Ishikawa (cell line): ENCODE data around the gene ARHGEF39.

Experiments
- CREB1 ChIP-seq: IDR thresholded peaks from 2 replicates; pipeline ENCODE4 v1.6.1; 2012; ENCODE audit warnings: low read depth
- EP300 ChIP-seq: IDR thresholded peaks from 2 replicates; pipeline ENCODE4 v1.6.1; 2012; ENCODE audit warnings: borderline replicate concordance
- FOXM1 ChIP-seq: IDR thresholded peaks from 2 replicates; pipeline ENCODE4 v1.6.1; 2012; ENCODE audit warnings: low read depth, borderline replicate concordance
- MAX ChIP-seq: IDR thresholded peaks from 2 replicates; pipeline ENCODE4 v1.6.1; 2012
- NFIC ChIP-seq: IDR thresholded peaks from 2 replicates; pipeline ENCODE4 v1.6.1; 2012
- RAD21 ChIP-seq: IDR thresholded peaks from 2 replicates; pipeline ENCODE4 v1.6.1; 2012; ENCODE audit warnings: low read depth
- TAF1 ChIP-seq: IDR thresholded peaks from 2 replicates; pipeline ENCODE4 v1.6.1; 2012; ENCODE audit warnings: low read depth, mild to moderate bottlenecking
- TCF12 ChIP-seq: IDR thresholded peaks from 2 replicates; pipeline ENCODE4 v1.6.1; 2012; ENCODE audit warnings: low read depth
- TEAD4 ChIP-seq: IDR thresholded peaks from 2 replicates; pipeline ENCODE4 v1.6.1; 2012
- YY1 ChIP-seq: IDR thresholded peaks from 2 replicates; pipeline ENCODE4 v1.6.1; 2012; ENCODE audit warnings: low read depth
- TF ChIP-seq, protein P1 (sequence below): IDR thresholded peaks from 2 replicates; pipeline ENCODE4 v1.6.1; 2012; ENCODE audit warnings: low read depth, mild to moderate bottlenecking

DNA sequence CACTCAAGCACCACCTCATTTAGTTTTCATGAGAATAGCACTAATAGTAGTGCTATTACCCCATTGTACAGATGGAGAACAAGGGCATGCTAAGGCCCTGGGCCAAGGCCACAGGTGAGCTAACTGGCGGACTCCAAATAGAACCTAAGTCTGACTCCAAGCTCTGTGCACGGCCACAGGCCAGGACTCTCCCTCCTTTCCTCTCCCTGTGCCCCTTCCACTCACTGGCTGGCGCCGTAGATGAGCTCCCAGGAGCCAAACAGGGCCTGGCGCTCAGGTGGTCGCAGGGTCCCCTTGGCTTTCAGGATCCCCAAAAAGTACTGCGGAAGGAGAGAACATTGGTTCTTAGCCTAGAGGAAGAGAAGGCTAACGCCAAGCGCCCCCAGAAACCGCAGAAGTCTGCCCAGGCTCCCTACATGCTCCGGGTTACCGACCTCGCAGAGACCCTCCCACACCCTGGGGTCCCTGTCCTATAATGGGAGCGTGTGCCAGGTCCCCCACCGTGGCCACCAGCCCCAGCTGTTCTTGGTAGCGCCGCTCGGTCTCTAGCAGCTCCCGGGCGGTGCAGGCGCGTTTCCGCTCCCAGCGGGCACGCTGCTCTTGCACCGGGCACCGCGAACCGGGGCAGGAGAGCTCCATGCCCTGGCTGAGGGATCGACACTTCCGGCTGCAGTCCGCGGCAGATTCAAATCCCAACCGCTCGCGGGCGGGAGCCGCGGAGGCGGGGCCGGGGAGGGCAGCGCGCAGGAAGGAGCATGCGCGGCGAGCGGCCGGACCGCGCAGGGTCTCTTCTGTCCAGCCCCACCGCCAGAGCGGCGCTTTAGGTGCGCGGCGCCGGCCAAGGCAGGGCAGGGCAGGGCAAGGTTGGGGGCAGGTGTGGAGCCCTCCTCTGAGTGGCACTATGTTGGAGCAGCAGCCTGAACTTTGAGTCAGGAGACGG lies at the start of gene ARHGEF39:
- TF ChIP-seq YY1, result peak; percentile 56; the same call in 1 of the 2 replicates
- TF ChIP-seq RAD21, result peak; percentile 41; the same call in 1 of the 2 replicates
- TF ChIP-seq, protein P1, sequence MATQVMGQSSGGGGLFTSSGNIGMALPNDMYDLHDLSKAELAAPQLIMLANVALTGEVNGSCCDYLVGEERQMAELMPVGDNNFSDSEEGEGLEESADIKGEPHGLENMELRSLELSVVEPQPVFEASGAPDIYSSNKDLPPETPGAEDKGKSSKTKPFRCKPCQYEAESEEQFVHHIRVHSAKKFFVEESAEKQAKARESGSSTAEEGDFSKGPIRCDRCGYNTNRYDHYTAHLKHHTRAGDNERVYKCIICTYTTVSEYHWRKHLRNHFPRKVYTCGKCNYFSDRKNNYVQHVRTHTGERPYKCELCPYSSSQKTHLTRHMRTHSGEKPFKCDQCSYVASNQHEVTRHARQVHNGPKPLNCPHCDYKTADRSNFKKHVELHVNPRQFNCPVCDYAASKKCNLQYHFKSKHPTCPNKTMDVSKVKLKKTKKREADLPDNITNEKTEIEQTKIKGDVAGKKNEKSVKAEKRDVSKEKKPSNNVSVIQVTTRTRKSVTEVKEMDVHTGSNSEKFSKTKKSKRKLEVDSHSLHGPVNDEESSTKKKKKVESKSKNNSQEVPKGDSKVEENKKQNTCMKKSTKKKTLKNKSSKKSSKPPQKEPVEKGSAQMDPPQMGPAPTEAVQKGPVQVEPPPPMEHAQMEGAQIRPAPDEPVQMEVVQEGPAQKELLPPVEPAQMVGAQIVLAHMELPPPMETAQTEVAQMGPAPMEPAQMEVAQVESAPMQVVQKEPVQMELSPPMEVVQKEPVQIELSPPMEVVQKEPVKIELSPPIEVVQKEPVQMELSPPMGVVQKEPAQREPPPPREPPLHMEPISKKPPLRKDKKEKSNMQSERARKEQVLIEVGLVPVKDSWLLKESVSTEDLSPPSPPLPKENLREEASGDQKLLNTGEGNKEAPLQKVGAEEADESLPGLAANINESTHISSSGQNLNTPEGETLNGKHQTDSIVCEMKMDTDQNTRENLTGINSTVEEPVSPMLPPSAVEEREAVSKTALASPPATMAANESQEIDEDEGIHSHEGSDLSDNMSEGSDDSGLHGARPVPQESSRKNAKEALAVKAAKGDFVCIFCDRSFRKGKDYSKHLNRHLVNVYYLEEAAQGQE, result no peak
- TF ChIP-seq FOXM1, result peak; percentile 78
- TF ChIP-seq NFIC, result no peak; the same call in 1 of the 2 replicates
- TF ChIP-seq EP300, result peak; percentile 52; the same call in 1 of the 2 replicates
- peak; percentile 85 for TF ChIP-seq MAX
- TF ChIP-seq TEAD4, result no peak; the same call in 1 of the 2 replicates
- peak; percentile 80 for TF ChIP-seq TAF1
- peak; percentile 49; the same call in 1 of the 2 replicates for TF ChIP-seq TCF12
- TF ChIP-seq CREB1, result no peak
